ENCODE data around the gene NHS.

NHS gene

GRCh38 chrX:17779434-17779833, 404.4 kb downstream of the NHS start:
- DNase-seq (ENCODE audit: low read depth, low spot score) = no peak
